ENCODE data around the gene IRAK2.

The IRAK2 gene

GRCh38 chr3:10192953-10193691, 28.4 kb downstream of the IRAK2 start:
- peak; percentile 63 for DNase-seq

DNA sequence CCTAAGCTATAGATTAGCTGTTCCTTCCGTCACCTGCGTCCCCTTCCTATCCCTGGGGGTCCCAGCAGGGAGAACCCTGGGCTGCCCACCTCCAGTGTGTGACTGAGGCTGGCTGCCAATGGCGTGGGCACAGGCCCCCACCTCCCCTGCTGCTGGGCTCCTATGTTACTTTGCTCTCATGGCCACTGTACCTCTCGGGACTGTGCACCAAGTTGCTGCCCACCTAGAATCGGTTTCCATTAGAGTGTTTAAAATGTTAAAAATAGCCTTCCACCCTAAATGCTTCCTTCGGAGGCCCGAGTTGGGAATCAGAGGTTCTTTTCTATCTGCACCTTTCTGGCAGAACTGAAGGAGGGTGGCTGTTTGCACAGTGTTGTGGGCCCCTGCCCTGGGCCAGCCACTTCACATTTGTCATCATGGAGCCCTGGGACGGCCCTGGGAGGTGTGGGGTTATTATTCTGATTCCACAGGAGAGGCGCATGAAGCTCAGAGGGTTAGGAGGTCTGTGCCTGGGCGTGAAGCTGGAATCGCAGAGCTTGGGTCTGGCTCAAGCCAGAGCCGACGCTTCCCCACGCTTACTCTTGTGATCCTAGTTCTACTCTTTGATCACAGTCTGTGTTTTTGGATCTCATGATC, 29.1 kb downstream of the IRAK2 start:
- DNase-seq, result no peak

- peak; percentile 77 for DNase-seq
Measured at GRCh38 chr3:10194328-10195071, 29.8 kb downstream of the IRAK2 start.

DNA sequence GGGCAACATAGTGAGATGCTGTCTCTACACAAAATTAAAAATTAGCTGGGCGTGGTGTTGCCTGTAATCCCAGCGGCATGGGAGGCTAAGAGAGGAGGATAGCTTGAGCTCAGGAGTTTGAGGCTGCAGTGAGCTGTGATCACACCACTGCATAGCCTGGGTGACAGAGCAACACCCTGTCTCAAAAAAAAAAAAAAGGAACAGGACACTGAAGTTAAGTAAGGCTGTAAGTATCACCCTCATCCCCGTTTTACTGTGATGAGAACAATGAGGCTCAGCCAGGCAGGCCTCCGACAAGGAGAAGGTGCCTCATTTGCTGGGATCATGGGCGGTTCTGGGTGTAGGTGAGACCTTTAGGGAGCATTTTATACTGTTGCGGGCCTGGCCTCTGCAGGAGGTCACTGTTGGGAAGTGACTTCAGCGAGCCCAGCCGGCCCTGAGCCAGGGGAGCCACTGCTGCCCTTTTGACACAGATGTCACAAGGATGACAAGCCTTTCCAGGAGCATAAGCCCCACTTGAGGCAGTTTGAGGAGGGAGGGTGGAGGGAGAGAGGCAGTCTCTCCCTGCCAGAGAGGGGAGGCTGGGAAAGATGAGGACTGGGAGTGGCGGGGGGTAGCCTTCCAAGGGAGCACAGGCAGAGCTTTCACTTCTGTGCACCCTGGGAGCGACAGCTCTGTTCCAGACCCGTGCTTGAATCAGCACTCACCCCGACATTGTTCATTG, 30.8 kb downstream of the IRAK2 start:
- no peak for DNase-seq

DNA sequence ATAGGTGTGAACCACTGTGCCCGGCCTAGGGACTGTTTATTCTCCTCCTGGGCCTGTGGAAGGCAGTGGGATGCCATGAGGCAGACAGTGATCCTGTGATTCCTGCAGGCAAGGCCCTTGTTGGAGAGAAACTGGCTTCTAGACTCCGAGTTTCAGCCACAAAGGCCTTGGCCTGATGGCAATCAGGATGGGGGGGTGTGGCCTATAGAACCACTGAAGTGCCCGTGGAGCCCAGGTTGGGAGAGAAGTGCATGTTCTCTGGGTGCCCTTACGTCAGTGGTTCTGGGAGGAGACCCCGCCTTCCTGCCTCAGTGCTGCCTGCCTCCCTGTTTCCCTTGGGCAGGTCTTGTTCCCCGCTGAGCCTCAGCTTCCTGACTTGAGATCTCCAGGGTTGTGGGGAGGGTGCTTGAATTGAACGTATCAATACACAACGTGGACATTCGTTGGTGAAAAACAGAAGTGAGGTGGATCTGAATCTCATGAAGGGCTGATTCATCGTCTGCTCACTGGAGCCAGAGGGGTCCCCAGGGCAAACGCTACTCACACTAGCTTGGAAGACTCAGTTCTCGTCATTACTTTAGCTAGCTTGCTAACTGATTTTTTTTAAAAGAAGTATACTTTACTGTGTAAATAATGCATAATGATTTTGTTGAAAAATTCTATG, 31.8 kb downstream of the IRAK2 start:
- DNase-seq, result no peak

- DNase-seq, result no peak
Measured at GRCh38 chr3:10198226-10198625, 33.5 kb downstream of the IRAK2 start.

DNA sequence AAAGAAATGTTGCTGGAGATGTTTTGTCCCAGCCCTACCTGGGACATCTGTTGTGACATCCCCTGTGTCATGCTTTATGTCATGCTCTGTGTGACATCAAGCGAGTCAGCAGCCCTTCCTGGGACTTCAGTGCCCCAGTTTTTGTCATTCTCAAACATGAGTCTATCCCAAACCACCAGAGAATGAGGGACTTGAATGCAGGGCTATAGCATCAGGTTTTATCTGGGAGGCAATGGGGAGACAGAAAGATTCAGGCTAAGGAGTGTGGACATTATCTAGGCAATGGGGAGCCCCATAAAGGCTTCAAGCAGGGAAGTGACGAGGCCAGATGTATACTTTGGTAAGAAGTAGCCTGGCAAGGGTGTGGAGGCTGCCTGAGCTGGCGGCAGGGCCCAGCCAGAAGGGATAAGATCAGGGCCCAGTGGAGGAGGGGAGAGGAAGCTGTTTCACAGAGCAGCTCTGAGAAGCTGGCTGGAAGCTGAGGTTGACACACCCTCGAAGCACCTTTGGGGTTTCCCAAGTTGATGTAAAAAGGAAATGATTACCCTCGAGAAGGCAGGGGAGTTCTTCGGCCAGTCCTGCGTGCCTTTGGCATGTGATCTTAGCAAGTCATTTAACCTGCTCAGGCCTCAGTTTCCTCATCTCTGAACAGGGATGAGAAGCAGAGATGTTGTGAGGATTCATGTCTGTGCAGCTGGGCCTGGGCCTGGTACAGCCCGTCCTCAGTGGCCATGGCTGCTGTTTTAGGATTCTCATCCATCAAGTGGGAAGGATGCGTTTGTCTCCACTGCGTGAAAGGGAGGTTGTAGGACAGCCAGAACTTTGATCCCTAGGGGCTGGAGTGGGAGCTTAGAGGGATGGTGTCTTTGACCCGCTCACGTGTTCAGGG, 34.3 kb downstream of the IRAK2 start:
- peak; percentile 88 for DNase-seq

- no peak for DNase-seq
Measured at GRCh38 chr3:10204921-10205320, 40.2 kb downstream of the IRAK2 start.

DNA sequence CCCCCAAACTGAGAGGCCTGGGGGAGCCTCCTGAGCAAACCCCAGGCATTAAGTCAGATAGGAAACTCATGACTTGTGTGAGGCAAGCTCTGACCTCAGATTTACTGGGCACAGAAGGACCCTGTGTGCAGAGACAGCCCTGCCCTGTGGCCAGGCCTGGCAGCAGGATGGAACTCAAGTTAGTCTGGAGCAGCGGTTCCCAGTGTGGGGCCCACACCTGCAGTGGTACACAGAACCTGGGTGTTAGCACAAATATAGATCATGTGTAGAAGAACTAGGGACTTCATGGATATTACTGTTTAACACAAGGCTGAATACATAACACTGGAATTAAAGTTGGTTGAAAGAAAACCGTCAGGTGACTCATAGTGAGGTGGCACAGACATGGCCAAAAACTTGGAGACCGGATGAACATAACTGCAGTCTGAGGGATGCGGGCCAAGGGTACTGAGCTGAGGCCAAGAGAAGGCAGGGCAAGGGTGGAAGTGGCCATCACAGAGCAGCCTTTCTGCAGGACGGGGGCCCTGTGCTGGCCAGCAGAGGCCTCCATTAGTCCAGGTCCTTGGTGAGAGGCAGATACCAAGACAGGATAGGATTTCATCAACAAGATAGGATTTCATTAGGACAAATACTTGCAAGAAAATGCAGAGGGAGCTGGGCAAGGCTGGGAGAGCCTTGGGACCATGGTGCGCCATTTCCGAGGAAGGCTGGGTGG, 40.9 kb downstream of the IRAK2 start:
- DNase-seq, result no peak

DNA sequence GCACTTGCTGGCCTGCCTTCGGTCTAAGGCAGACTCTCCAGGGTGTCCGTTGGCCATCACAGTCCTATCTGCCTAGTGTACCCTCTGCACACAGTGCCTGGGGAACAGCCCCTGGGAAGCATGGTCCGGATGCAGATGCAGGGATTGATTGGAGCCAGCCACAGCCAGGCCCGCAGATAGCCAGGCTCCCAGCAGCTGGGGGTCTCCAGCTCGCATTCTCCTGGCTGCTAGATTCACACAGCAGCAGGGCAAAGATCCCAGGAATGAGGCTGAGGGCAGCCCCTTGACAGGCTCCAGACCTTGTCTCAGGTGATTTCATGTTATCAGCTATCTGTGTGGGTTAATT, 41.4 kb downstream of the IRAK2 start:
- DNase-seq, result no peak

DNA sequence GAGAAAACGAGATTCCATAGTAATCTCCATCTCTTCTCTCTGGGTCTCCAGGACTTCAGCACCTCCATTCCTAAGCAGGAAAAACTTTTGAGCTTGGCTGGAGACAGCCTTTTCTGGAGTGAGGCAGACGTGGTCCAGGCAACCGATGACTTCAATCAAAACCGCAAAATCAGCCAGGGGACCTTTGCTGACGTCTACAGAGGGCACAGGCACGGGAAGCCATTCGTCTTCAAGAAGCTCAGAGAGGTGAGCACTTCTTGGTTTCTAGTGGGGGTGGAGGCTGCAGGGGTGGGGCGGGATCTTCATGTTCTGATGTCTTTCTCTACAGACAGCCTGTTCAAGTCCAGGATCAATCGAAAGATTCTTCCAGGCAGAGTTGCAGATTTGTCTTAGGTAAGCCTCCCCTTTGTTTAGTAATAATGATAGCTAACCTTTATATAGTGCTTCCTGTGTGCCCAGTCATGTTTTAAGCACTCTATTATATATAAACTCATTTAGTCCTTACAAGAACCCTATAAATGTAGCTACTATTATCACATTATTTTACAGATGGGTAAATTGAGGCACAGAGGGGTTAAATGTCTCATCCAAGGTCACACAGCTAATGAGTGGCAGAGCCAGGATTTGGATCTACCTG, 48.6 kb downstream of the IRAK2 start:
- no peak for DNase-seq

GRCh38 chr3:10215578-10216368, 51.1 kb downstream of the IRAK2 start:
- DNase-seq, result no peak

- no peak for DNase-seq
Measured at GRCh38 chr3:10217359-10217758, 52.6 kb downstream of the IRAK2 start.

DNA sequence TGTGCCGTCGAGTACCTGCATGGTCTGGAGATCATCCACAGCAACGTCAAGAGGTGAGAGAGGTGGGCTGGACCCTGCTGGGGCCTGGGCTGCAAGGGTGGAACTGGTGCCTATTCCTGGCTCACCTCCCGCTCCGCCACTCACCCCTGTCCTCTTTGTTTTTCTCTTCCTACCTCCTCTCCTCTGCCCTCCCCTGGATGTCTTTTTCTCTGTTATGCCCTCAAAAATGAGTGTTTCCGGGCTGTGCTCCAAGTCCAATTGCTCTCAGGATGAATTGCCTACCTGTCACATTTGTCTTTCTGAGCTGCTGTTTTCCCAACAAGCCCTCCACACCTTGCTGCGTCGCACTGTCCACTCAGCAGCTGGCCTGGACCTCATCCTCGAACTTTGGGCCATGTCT, 55.0 kb downstream of the IRAK2 start:
- no peak for DNase-seq

GRCh38 chr3:10223676-10224639, 59.2 kb downstream of the IRAK2 start:
- DNase-seq, result peak; percentile 48

DNA sequence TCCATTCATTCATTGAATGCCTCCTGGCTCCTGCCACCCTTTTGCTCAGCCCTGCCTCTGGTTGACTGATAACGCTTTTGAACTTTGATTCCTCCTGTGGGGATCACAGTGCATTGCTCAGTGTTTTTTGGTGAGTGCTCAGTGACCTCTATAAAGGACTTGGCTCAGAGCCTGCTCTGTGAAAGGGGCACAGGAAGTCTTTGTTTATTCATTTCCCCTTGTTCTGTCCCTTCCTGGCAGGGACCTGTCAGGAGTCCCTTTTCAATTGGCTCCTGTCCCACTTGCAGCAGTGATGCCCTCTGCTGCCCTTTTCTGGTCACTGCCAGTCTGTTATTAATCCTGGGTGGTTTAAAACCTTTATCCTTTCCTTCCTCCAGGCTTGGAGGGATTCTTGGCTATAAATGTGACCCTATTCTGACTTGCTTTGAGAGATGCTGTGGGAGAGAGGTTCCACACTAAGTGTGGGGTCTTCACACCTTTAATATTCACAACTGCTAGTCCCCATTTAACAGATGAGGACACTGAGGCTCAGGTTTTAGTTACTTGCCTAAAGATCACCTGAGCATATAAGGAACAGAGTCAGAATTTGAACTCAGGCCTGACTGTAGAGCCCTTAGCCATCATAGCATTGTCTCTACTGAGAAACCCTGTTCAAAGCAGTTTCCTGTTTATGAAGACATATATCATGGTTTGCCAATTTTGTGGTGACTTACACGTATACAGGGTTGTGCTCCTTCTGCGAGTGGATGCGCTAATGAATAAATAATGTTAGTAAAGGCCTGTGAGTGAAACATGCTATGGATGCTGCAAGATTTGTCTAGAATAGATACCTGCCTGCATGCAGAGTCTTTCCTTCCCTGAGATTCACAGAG, 60.3 kb downstream of the IRAK2 start:
- peak; percentile 79 for DNase-seq

DNA sequence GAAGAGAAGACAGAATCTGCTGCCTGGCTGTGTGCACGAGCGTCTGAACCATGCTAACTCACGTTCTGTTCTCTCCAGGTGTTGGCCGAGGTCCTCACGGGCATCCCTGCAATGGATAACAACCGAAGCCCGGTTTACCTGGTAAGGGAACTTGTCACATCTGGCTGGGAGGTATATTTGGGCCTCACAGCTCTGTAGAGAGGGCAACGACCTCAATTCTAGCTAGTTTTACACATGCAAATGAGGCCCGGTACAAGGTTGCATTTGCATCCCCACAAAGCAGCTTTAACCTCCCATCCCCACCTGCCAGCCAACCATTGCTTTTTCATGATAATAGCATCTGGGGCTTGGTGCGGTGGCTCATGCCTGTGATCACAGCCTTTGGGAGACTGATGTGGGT, 61.6 kb downstream of the IRAK2 start:
- DNase-seq, result no peak

All from CD4-positive, alpha-beta T cell treated with Interleukin-21 for 1 hour (primary cell).